Kidney epithelial cell (primary cell): ENCODE data around the gene UBA3. TPM values are rescaled to one million over a fixed set of nuclear protein-coding genes. Genes with fewer than 3 reads are reported as not detected.

Experiments used
- DNase-seq: peaks from one replicate; pipeline ENCODE4 v3.0.0-alpha.2; 2010; ENCODE audit warnings: low read depth
- H3K27me3 ChIP-seq: 2 replicates; pipeline ENCODE4 v1.6.0; 2011; ENCODE audit warnings: low read length; ENCODE audit not compliant: control insufficient read depth, insufficient read depth
- H3K36me3 ChIP-seq: 2 replicates; pipeline ENCODE4 v1.5.1; 2011; ENCODE audit warnings: low read length; ENCODE audit not compliant: control insufficient read depth, insufficient read depth
- H3K4me3 ChIP-seq: 2 replicates; pipeline ENCODE4 v1.5.1; 2011; ENCODE audit warnings: low read depth, mild to moderate bottlenecking, control low read depth, low read length
- CTCF ChIP-seq: IDR thresholded peaks from 2 replicates; pipeline ENCODE4 v1.5.1; 2011; ENCODE audit warnings: mild to moderate bottlenecking, moderate library complexity, low read length, control low read depth, inconsistent platforms; ENCODE audit not compliant: insufficient read depth, poor library complexity, severe bottlenecking
- total RNA-seq: library from RNA; depleted of rRNA; stranded (reverse); fragments of >200 nt; gene quantifications from 2 replicates; pipeline ENCODE4 v1.2.3, GENCODE V29; 2015

Gene UBA3
- total RNA-seq, 1 donor from 2014 or later: 46.6 TPM

DNA sequence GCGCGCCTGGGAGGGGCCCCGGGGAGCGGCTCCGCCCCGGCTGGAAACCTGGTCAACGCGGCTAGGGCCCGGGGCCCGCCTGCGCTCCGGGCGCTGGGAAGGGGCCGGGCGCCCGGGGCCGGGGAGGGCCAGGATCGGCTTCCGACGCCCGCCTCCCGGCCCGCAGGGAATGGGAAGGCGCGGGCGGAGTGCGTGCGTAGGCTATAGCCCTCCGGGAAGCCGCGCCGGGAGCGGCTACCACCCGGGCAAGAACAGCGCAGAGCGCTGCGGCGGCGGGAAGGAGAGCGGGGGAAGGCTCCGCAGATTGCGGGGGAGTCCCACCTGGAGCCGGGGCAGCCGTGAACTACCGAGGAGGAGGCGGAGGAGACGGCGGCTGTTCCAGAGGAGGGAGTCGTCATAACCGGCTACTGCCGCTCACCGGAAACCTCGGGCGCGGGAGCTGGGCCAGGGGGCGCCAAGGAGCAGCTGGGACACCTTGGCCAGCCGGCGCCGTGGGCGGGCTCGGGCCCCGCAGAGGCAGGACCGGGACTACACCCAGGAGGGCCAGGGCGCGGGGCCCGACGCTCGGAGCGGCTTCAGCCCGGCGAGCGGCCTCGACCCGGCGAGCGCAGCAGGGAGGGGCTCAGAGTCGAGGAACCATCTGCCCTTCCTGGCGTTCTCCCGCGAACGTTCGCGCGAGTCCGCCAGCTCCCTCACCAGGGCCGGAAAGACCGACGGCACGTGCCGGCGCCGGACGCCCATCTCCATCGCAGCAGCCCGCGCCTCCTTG, 66.7 kb downstream of the UBA3 start, which contains the start of gene EOGT:
Gene EOGT, minus strand, starts transcription at position 432 of the 769 bp plus-strand sequence. CDS start 3,838 bp downstream, outside the sequence.
- Histone ChIP-seq H3K36me3 (peaks cover 3% of the 10 kb centered on the region), H3K4me3 (peak within 1 kb of the TSS; percentile 76), H3K27me3 (no peaks in the 10 kb centered on the region)
- peak; percentile 43 for DNase-seq
- peak; percentile 58 for TF ChIP-seq CTCF

DNA sequence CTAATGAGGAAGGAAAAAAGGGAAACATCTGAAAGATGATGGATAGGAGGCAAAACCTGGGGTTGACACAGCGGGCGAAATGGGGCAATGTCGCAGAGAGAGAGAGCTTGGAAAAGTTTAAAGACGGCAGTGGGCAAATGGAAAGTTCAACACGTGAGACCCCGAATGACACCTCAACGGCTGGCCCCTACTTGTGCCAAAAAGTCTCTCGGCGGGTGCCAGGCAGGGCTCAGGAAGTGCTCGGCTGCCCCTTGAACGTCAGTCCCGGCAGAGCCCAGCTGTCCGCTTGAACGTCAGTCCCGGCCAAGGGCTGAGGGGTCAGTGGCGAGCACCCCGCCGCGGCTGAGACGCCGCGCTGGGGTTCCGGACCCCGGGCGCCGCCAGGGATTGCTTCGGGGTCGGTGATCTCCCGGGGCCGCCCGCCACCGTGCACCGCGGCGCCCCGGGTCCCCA, 67.3 kb downstream of the UBA3 start:
- Histone ChIP-seq H3K4me3 (peak overlapping the region; percentile 76), H3K27me3 (no peaks in the 10 kb centered on the region), H3K36me3 (peaks cover 3% of the 10 kb centered on the region)
- DNase-seq: no peak
- TF ChIP-seq CTCF: no peak

- Histone ChIP-seq H3K4me3 (peak overlapping the region; percentile 76), H3K36me3 (peaks cover 3% of the 10 kb centered on the region), H3K27me3 (no peaks in the 10 kb centered on the region)
- no peak for DNase-seq
- TF ChIP-seq CTCF: no peak
Observed at GRCh38 chr3:69012100-69012799, 67.9 kb downstream of the UBA3 start.

GRCh38 chr3:69011096-69011730, 69.0 kb downstream of the UBA3 start:
- Histone ChIP-seq H3K27me3 (no peaks in the 10 kb centered on the region), H3K4me3 (no peak overlapping the region), H3K36me3 (peaks cover 3% of the 10 kb centered on the region)
- no peak for DNase-seq
- no peak for TF ChIP-seq CTCF

- H3K27me3 ChIP-seq: no peaks in the 10 kb centered on the region
- DNase-seq: no peak
- no peak for TF ChIP-seq CTCF
- H3K4me3 ChIP-seq: no peak overlapping the region
- peaks cover 3% of the 10 kb centered on the region for H3K36me3 ChIP-seq
Observed at GRCh38 chr3:69009559-69010410, 70.4 kb downstream of the UBA3 start.
